Prostate gland (tissue), 2 donors: ENCODE data around the gene SLC27A2.

ENCODE experiments used
- CTCF ChIP-seq, 4 experiments: fragments of 200-600 bp in 2 of 4; fragments of 450-650 bp in 2 of 4; sonication (generic) in 2 of 4; IDR thresholded peaks; 1 replicate in 3 of 4; 2 replicates in 1 of 4; pipeline ENCODE4 v1.5.1; 2016 to 2019; ENCODE audit warnings: antibody characterized with exemption in 4 of 4, mild to moderate bottlenecking in 2 of 4, moderate library complexity in 2 of 4
- POLR2A ChIP-seq: fragments of 450-650 bp; IDR thresholded peaks from one replicate; pipeline ENCODE4 v1.6.1; 2016; ENCODE audit warnings: antibody characterized with exemption, mild to moderate bottlenecking

GRCh38 chr15:50257924-50258323 lies 75.9 kb downstream of the SLC27A2 start:
- TF ChIP-seq POLR2A (no peak), CTCF (IDR thresholded peaks at IDR 0.05) (no peak)
